D341Med (cell line): ENCODE results near the gene PHF1.
"Not testable (repeated sequence)": the region's sequence is repeated elsewhere in the genome, so short reads cannot be mapped to it uniquely, and the experiment has no call there.

Experiments
- DNase-seq: peaks from one replicate; pipeline ENCODE4 v3.0.0; 2012; ENCODE audit warnings: low spot score

Gene PHF1

GRCh38 chr6:33410711-33411631 is at the start of gene PHF1:
PHF1 (plus strand) TSS chr6:33411014; CDS start chr6:33412264, 1,250 bp downstream.
- DNase-seq: peak; percentile 86

GRCh38 chr6:33363486-33363885 is 47.3 kb upstream of the PHF1 start:
- not testable (repeated sequence) for DNase-seq

- DNase-seq: not testable (repeated sequence)
Measured at GRCh38 chr6:33364475-33365205, 46.2 kb upstream of the PHF1 start.

GRCh38 chr6:33365206-33365971 is 45.4 kb upstream of the PHF1 start:
- not testable (repeated sequence) for DNase-seq

- DNase-seq: no peak
Measured at GRCh38 chr6:33367009-33367714, 43.7 kb upstream of the PHF1 start.

- DNase-seq: not testable (repeated sequence)
Measured at GRCh38 chr6:33367715-33368025, 43.1 kb upstream of the PHF1 start.

- not testable (repeated sequence) for DNase-seq
Measured at GRCh38 chr6:33371901-33372300, 38.9 kb upstream of the PHF1 start.

- no peak for DNase-seq
Measured at GRCh38 chr6:33372526-33373123, 38.2 kb upstream of the PHF1 start.

- no peak for DNase-seq
Measured at GRCh38 chr6:33373960-33374910, 36.6 kb upstream of the PHF1 start.

- no peak for DNase-seq
Measured at GRCh38 chr6:33375143-33375671, 35.6 kb upstream of the PHF1 start.

GRCh38 chr6:33377171-33377570 is 33.6 kb upstream of the PHF1 start:
- DNase-seq: no peak

GRCh38 chr6:33379184-33379583 is 31.6 kb upstream of the PHF1 start:
- not testable (repeated sequence) for DNase-seq

GRCh38 chr6:33380272-33380981 is 30.4 kb upstream of the PHF1 start:
- DNase-seq: no peak

- DNase-seq: no peak
Measured at GRCh38 chr6:33383427-33384185, 27.2 kb upstream of the PHF1 start.

- DNase-seq: no peak
Measured at GRCh38 chr6:33384581-33385020, 26.2 kb upstream of the PHF1 start.

GRCh38 chr6:33390173-33390572 is 20.6 kb upstream of the PHF1 start:
- DNase-seq: no peak

- no peak for DNase-seq
Measured at GRCh38 chr6:33390767-33391277, 20.0 kb upstream of the PHF1 start.

- DNase-seq: peak; percentile 97
Measured at GRCh38 chr6:33391278-33391921, 19.4 kb upstream of the PHF1 start, which contains the start of gene KIFC1. KIFC1 (plus strand) TSS chr6:33391823; CDS start chr6:33391986, 163 bp downstream.
